Esophagus muscularis mucosa (tissue), 4 donors: ENCODE measurements around the gene PPP1R12A.

Source experiments
- EP300 ChIP-seq: sonication (generic); formaldehyde crosslinking; IDR thresholded peaks from one replicate; pipeline ENCODE4 v1.6.1; 2017; ENCODE audit warnings: antibody characterized with exemption
- POLR2A ChIP-seq: fragments of 450-650 bp; IDR thresholded peaks from one replicate; pipeline ENCODE4 v1.6.1; 2017; ENCODE audit warnings: antibody characterized with exemption, moderate library complexity, mild to moderate bottlenecking, low read depth
- POLR2AphosphoS5 ChIP-seq, 2 donors: sonication (generic); formaldehyde crosslinking; IDR thresholded peaks; one replicate each; pipeline ENCODE4 v1.6.1; 2017; ENCODE audit warnings: antibody characterized with exemption in 2 of 2
- TF ChIP-seq, protein P1 (sequence below), 3 experiments: fragments of 200-600 bp in 2 of 3; fragments of 450-650 bp in 1 of 3; sonication (generic) in 2 of 3; IDR thresholded peaks; one replicate each; pipeline ENCODE4 v1.5.1; 2017 to 2019; ENCODE audit warnings: antibody characterized with exemption in 3 of 3, mild to moderate bottlenecking in 2 of 3, moderate library complexity in 1 of 3

DNA sequence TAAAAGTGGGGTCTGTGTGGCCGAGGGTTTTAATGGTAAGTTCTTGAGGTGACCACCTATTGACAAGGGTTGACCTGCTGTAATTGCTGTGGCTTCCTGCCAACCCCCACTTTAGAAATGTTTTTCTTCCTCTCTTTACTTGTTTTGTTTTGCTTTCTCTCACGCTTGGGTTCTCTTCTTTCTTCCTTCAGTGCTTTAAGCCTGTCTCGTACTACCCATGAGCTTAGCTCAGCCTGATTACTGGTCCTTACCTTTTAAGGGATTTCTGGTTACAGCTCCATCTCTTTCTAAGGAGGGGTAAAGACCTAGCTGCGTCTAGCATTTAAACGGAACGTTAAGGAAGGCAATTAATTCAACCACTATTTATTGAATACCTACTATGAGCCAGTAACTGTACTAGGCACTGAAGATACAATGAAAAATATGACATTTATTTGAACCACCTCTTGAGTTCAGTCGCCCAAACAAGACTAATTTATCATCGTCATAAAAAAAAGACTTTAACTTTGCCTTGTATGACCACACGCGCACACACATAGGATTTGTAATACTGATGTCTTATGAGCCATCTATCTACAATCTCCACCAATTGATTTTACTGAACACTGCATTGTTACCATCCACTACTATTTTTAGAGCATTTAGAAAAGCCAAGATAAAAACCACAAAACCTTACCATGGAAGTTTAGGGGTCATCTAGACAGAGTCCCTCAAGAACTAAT is 888 bp upstream of the PPP1R12A start:
- no peak for TF ChIP-seq POLR2A
- TF ChIP-seq, protein P1, sequence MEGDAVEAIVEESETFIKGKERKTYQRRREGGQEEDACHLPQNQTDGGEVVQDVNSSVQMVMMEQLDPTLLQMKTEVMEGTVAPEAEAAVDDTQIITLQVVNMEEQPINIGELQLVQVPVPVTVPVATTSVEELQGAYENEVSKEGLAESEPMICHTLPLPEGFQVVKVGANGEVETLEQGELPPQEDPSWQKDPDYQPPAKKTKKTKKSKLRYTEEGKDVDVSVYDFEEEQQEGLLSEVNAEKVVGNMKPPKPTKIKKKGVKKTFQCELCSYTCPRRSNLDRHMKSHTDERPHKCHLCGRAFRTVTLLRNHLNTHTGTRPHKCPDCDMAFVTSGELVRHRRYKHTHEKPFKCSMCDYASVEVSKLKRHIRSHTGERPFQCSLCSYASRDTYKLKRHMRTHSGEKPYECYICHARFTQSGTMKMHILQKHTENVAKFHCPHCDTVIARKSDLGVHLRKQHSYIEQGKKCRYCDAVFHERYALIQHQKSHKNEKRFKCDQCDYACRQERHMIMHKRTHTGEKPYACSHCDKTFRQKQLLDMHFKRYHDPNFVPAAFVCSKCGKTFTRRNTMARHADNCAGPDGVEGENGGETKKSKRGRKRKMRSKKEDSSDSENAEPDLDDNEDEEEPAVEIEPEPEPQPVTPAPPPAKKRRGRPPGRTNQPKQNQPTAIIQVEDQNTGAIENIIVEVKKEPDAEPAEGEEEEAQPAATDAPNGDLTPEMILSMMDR (IDR thresholded peaks at IDR 0.05): no peak
- no peak for TF ChIP-seq POLR2AphosphoS5 (IDR thresholded peaks at IDR 0.05)
- TF ChIP-seq EP300: no peak
